Right hindlimb (tissue), 1 donor: Measurements from ENCODE around the gene GPLD1.
"Not testable (repeated sequence)": the region's sequence is repeated elsewhere in the genome, so short reads cannot be mapped to it uniquely, and the experiment has no call there.

Source experiments
- DNase-seq: peaks from one replicate; pipeline ENCODE4 v3.0.0-alpha.2; 2018

GPLD1 gene

DNA sequence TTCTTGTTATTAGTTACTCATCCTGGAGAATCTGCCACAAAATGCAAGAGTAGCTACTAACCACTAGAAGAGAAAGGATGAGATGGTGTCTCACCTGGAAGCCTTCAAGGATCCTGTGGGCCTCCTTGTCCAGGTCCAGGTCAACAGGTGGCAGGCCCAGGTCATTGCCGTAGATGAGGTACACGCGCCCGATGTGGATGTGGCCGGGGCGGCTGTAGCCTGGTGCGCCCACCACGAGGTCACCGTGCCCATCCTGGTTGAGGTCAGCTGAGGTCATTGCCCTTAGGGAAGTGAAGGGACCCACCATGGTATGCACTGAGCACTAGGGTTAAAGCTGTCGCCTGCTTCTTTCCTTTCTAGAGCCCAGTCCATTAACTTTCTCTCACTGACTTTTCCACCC lies 35.5 kb downstream of the GPLD1 start:
- no peak for DNase-seq

DNA sequence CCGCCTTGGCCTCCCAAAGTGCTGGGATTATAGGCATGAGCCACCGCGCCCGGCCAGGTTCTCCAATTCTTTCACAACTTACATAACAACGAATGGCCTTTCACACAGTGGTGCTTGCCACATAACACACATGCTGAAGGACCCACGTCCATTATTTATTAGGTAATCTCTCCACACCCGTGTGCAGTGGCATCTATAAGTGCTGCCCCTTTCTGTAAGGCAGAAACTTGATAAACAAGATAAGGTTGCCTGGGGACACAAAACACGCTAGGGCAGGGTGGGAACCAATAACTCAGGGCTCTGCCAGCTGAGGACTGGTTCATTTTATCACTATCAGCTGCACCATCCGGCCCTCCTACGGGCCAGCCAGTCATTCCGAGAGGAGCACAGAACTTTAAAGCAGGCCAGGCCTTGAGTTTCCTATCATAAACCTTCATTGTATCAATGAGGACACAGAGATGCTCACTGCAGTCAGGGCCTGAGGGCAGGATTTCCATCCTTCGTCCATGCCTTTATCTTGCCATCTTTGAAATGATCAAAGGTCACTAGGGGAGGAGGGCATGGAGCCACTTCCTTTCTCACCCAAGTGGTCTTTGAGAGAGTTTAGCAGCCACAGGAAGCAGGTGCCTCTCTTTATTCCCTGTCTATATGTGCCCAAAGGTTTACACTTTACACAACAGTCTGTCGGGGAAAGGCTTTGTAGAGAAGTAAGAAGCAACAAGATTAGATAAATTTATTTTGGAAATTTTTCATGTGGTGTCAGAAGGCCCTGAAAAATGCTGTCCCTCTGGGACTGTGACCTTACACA lies 37.6 kb downstream of the GPLD1 start:
- no peak for DNase-seq

- DNase-seq, result no peak
These were observed 40.4 kb downstream of the GPLD1 start for GRCh38 chr6:24448828-24449525.

DNA sequence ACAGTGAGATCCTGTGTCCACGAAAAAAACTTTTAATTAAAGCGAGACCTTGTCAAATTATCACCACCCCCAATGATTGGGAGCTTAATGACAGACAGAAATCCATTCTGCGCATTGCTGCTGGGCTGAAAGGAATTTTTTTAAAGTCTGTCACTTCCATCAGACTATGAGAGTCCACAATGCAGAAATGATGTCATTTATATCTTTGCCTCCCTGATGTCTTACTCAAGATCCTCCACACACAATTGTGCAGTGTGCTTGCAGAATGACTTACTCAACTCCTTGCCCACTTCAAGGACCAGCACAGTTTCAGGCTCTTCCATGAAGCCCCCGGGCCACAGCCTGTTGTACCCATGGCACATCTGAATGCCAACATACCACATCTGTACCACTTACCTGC lies 41.0 kb downstream of the GPLD1 start:
- no peak for DNase-seq

- no peak for DNase-seq
These were observed 42.7 kb downstream of the GPLD1 start for GRCh38 chr6:24446670-24447069.

DNA sequence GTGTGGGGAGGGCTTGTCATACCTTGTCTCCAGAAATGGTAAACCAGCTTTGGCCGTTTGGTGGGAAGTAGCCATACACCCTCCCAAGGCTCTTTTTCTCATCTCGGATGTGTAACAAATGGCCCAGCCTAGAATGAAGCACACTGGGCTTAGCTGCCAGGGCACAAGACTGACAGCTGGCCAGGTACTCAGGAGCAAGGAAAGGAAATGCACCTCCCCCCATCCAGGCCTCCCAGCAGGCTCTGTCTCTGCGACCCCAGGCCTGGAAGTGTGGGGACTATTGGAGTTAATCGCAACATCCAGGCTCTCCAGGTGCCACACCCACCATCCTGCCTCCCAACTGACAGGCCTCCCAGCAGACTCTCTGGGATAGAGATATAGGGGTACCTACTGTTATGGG lies 43.7 kb downstream of the GPLD1 start:
- no peak for DNase-seq

GRCh38 chr6:24444588-24444987 lies 44.8 kb downstream of the GPLD1 start:
- no peak for DNase-seq

GRCh38 chr6:24441599-24441904 lies 47.8 kb downstream of the GPLD1 start:
- no peak for DNase-seq

GRCh38 chr6:24440897-24441598 lies 48.3 kb downstream of the GPLD1 start:
- DNase-seq, result no peak

- DNase-seq, result no peak
These were observed 49.4 kb downstream of the GPLD1 start for GRCh38 chr6:24439858-24440539.

- no peak for DNase-seq
These were observed 52.4 kb downstream of the GPLD1 start for GRCh38 chr6:24436979-24437378.

GRCh38 chr6:24432611-24433010 lies 56.8 kb downstream of the GPLD1 start:
- no peak for DNase-seq

DNA sequence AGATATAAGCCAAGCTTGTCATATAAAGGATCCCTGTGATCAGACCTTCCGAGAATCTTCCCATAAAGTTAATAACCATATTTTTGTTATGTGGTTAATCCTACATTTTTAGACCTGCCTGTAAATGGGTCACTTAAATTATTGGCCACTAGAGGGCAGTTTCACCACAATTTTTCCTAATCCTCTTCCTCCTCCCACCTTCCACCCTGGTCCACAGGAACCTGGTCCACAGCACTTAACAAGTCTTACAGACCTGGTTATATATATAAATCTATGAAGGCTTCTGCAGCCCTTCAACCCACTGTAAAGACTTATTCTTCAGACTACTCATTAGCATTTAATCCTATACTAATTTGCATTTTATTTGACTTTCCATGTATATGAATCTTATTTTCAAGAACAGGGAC lies 58.3 kb downstream of the GPLD1 start:
- DNase-seq, result no peak

- no peak for DNase-seq
These were observed 59.3 kb downstream of the GPLD1 start for GRCh38 chr6:24430086-24430485.

GRCh38 chr6:24429146-24429545 lies 60.2 kb downstream of the GPLD1 start:
- DNase-seq, result no peak

GRCh38 chr6:24428615-24429014 lies 60.8 kb downstream of the GPLD1 start:
- DNase-seq, result no peak

GRCh38 chr6:24426729-24427446 lies 62.5 kb downstream of the GPLD1 start:
- no peak for DNase-seq

DNA sequence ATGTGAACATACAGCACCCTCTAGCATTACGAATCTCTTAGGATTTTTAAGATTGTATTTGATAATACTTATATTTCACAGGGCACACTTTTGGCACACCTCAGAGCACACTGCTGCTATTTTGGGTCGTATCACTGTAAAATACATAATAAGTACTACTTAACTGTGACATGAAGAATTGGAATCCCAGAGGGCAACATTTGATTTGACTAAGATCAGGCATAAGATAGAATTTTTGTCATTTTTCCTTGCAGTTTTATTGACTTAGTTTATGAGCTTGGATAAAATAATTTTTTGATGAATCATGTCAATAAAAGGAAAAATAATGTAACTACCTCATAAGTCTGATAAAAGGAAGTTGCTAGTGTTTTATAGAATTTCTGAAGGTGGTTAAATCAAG lies 64.3 kb downstream of the GPLD1 start:
- no peak for DNase-seq

- no peak for DNase-seq
These were observed 69.9 kb downstream of the GPLD1 start for GRCh38 chr6:24419526-24419925.

DNA sequence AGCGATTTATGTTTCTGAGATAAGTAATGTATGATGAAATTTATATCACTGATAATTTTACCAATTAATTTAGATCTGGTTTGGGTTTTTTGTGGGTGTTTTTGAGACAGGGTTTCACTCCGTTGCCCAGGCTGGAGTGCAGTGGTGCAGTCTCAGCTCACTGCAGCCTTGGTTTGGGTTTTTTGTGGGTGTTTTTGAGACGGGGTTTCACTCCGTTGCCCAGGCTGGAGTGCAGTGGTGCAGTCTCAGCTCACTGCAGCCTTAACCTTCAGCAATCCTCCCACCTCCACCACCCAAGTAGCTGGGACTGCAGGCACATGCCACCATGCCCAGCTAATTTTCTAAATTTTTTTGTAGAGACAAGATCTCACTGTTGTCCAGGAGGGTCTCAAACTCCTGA lies 73.6 kb downstream of the GPLD1 start:
- DNase-seq, result no peak

GRCh38 chr6:24414531-24414930 lies 74.8 kb downstream of the GPLD1 start:
- not testable (repeated sequence) for DNase-seq

GRCh38 chr6:24412294-24412693 lies 77.1 kb downstream of the GPLD1 start:
- no peak for DNase-seq

DNA sequence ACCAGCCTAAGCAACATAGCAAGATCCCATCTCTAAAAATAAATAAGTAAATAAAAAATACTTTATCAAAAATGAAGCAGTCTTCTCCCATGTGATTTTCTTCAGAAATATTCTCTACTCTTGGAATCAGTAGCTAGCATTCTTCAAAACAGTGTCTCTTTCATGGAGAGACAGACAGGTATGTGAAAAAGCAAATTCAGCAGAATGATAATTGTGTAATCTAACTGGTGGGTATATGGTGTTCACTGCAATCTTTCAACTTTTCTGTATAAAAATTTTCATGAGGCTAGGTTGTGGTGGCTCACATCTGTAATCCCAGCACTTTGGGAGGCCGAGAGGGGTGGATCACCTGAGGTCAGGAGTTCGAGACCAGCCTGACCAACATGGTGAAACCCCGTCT lies 78.8 kb downstream of the GPLD1 start:
- DNase-seq, result no peak
